HG03558 (cell line): Measurements from ENCODE around the gene ASTN2.

ENCODE experiments used
- ATAC-seq: cut with Tn5 transposase; IDR thresholded peaks from one replicate; pipeline ENCODE4 v1.9.1; 2021; ENCODE audit warnings: moderate number of reproducible peaks; ENCODE audit not compliant: unreplicated experiment; ENCODE audit errors: extremely low read depth

Gene ASTN2

GRCh38 chr9:116736399-116737151 lies 678.3 kb downstream of the ASTN2 start:
- ATAC-seq: no peak

DNA sequence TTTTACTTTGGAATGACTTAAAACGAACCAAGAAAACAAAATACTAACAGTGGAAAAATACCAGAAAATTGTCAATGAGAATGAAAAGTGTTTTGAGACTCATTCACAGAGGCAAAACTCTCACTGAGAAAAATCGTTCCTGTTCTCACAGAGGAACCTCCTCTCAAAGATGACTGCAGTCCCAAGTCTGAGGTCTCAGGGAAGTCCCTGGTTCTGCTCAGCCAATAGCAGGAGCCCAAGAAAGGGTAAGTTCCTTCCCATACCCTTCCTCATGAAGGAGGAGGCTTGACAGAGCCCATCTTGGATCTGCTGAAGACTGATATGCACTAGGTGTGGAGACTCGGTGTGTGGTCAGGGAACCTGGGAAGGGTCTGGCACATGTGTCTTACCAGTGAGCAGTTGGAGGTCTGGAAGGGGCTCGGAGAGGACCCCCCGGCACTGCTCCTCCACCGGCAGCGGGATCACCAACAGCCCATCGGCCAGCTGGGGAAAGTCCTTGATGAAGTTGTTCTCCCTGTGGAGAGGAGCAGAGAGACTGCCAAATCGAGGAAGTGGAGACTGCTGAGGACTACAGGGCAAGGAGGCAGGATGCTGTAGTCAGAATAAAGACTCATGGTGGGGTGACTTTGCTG lies 681.7 kb downstream of the ASTN2 start:
- no peak for ATAC-seq

DNA sequence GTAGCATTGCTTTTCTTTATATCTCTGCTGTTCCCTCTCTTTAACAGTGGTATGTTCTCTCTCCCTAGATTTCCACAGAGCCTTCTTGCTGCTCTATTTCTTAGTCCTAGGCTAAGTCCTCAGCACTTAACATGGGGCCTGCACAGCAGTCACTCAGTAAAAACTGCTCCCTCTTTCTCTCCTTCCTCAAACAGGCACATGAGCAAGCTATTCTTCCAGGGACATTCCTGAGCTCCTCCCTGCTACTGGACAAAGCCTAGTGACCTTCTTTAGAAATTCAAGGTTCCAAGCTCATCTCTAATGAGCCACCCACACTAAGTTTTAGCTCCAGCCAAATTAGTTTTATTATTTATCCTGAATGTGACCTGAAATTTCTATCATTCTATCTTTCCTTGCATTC lies 688.3 kb downstream of the ASTN2 start:
- ATAC-seq: no peak

GRCh38 chr9:116724123-116724522 lies 690.7 kb downstream of the ASTN2 start:
- ATAC-seq: no peak

GRCh38 chr9:116721944-116722343 lies 692.9 kb downstream of the ASTN2 start:
- ATAC-seq: no peak

- no peak for ATAC-seq
These were observed 693.4 kb downstream of the ASTN2 start for GRCh38 chr9:116721411-116721810.

- no peak for ATAC-seq
These were observed 694.7 kb downstream of the ASTN2 start for GRCh38 chr9:116720111-116720510.

DNA sequence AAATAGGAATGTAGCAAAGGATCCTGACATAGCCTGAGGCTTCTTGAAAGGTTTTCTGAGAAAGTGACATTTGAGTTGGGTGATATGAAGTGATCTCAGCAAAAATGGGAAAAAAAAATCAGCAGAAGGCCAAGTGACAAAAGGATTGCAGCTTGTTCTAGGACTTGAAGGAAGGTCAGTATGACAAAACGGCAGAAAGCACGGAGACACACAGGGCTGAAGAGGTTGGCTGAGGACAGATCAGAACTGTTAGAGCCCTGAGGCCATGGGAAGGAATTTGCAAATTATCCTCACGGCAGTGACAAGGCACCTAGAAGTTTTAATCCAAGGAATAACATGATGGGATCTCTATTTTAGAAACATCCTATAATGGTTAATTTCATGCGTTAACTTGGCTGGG lies 696.7 kb downstream of the ASTN2 start:
- no peak for ATAC-seq

DNA sequence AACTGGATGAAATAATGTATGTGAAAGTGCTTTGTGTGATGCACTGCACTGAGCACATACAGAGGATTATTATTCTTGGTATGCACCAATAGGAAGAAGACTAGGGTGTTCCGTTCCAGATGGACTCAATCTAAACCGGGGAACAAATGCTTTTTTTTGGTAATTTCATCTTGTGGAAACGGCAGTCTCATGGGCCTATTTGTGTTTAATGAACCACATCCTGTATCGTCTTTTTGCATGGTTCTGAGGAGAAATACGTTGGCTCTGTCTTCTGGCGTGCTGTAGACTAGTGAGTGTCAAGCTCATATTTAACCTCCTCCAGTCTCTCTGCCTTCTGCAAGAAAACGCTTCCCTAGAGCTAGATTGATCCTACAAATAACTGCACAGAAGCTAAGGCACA lies 697.7 kb downstream of the ASTN2 start:
- ATAC-seq: no peak

- no peak for ATAC-seq
These were observed 698.4 kb downstream of the ASTN2 start for GRCh38 chr9:116716438-116716837.

DNA sequence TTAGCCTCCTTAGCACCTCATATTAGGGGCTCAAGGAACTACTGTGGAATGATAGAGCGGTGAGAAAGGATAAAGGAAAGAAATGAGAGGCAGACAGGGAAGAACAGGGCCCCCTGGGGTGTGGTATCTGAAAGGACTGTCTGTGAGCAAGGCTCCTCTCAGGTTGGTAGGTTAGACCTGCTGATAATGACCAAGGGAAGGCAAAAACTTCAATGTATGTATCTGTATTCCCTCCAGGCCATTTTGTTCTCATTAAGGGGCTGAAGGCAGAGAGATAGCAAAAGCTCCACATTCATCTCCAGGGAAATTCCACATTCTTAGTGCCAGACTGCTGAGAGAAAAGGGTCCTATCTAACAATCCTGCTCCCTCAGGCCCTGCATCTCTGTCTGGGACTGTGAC lies 699.1 kb downstream of the ASTN2 start:
- no peak for ATAC-seq

- no peak for ATAC-seq
These were observed 701.6 kb downstream of the ASTN2 start for GRCh38 chr9:116713271-116713670.

GRCh38 chr9:116712781-116713180 lies 702.1 kb downstream of the ASTN2 start:
- no peak for ATAC-seq

GRCh38 chr9:116706310-116707290 lies 708.3 kb downstream of the ASTN2 start:
- no peak for ATAC-seq

DNA sequence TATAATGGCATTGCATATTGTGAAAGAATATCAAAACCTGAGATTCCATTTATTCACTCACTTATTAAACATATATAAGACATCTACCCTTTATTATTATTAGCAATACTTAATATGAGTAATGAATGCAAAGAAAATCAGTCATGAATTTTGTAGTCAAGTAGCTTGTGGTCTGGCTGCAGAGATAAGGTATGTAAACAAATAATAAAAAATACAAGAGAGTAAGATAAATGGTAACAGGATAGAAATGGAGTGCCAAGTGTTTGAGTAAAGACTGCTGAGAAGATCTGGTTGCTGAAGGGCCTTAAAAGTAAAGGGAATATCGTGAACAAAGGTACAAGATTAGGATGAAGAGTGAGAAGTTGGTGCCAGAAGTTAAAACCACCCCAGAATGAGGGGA lies 709.3 kb downstream of the ASTN2 start:
- ATAC-seq: no peak

GRCh38 chr9:116704470-116704869 lies 710.4 kb downstream of the ASTN2 start:
- no peak for ATAC-seq

- no peak for ATAC-seq
These were observed 711.2 kb downstream of the ASTN2 start for GRCh38 chr9:116703634-116704033.

- no peak for ATAC-seq
These were observed 712.8 kb downstream of the ASTN2 start for GRCh38 chr9:116701940-116702642.

GRCh38 chr9:116700882-116701865 lies 713.7 kb downstream of the ASTN2 start:
- ATAC-seq: no peak
